Liver (tissue), 9 donors: ENCODE measurements around the gene PKD2. TPM values are rescaled to one million over a fixed set of nuclear protein-coding genes. Genes with fewer than 3 reads are reported as not detected.

Source experiments
- DNase-seq: peaks from one replicate; pipeline ENCODE4 v3.0.0-alpha.2; 2017; ENCODE audit warnings: low spot score
- H3K27ac ChIP-seq, 2 donors: one replicate each; pipeline ENCODE4 v1.7.0; 2013; ENCODE audit warnings: inconsistent platforms in 2 of 2, low read length in 2 of 2, control low read depth in 1 of 2, low read depth in 1 of 2, mild to moderate bottlenecking in 1 of 2
- H3K27me3 ChIP-seq, 4 donors: one replicate each; pipeline versions ENCODE4 v1.6.1 to v1.7.0; 2013; ENCODE audit warnings: low read length in 3 of 4, inconsistent platforms in 1 of 4, mild to moderate bottlenecking in 1 of 4, moderate library complexity in 1 of 4; ENCODE audit not compliant: control insufficient read depth in 4 of 4, insufficient read depth in 4 of 4
- H3K36me3 ChIP-seq, 4 donors: one replicate each; pipeline versions ENCODE4 v1.6.1 to v1.7.0; 2013; ENCODE audit warnings: low read length in 3 of 4, mild to moderate bottlenecking in 3 of 4, low read depth in 1 of 4, moderate library complexity in 1 of 4; ENCODE audit not compliant: control insufficient read depth in 4 of 4, insufficient read depth in 3 of 4
- H3K4me1 ChIP-seq, 4 donors: one replicate each; pipeline versions ENCODE4 v1.6.1 to v1.7.0; 2013; ENCODE audit warnings: low read length in 3 of 4, mild to moderate bottlenecking in 3 of 4, moderate library complexity in 1 of 4; ENCODE audit not compliant: control insufficient read depth in 4 of 4, insufficient read depth in 4 of 4
- H3K4me3 ChIP-seq, 3 donors: one replicate each; pipeline versions ENCODE4 v1.6.1 to v1.7.0; 2013; ENCODE audit warnings: low read length in 3 of 3, control low read depth in 1 of 3, low read depth in 1 of 3, mild to moderate bottlenecking in 1 of 3
- H3K9ac ChIP-seq, 2 donors: one replicate each; pipeline ENCODE4 v1.7.0; 2013; ENCODE audit warnings: low read length in 2 of 2, mild to moderate bottlenecking in 2 of 2, moderate library complexity in 2 of 2, control low read depth in 1 of 2, low read depth in 1 of 2
- H3K9me3 ChIP-seq, 4 donors: one replicate each; pipeline versions ENCODE4 v1.6.1 to v1.7.0; 2013; ENCODE audit warnings: low read length in 3 of 4; ENCODE audit not compliant: control insufficient read depth in 4 of 4
- ATF3 ChIP-seq: IDR thresholded peaks from 2 replicates; pipeline ENCODE4 v1.6.1; 2016; ENCODE audit warnings: antibody characterized with exemption
- EGR1 ChIP-seq, 2 donors: IDR thresholded peaks; 2 replicates each; pipeline ENCODE4 v1.6.1; 2016 to 2018; ENCODE audit warnings: antibody characterized with exemption in 2 of 2, low read depth in 2 of 2
- FOXA1 ChIP-seq: IDR thresholded peaks from 2 replicates; pipeline ENCODE4 v1.6.1; 2016; ENCODE audit warnings: antibody characterized with exemption
- FOXA2 ChIP-seq: IDR thresholded peaks from 2 replicates; pipeline ENCODE4 v1.6.1; 2016; ENCODE audit warnings: antibody characterized with exemption
- GABPA ChIP-seq, 2 donors: IDR thresholded peaks in 1 of 2; conservative IDR thresholded peaks in 1 of 2; 2 replicates each; pipeline ENCODE4 v1.6.1; 2016; ENCODE audit warnings: antibody characterized with exemption in 2 of 2, mild to moderate bottlenecking in 1 of 2, moderate library complexity in 1 of 2
- HNF4A ChIP-seq, 2 donors: conservative IDR thresholded peaks; 2 replicates each; pipeline ENCODE4 v1.6.1; 2016; ENCODE audit warnings: antibody characterized with exemption in 2 of 2, mild to moderate bottlenecking in 2 of 2
- HNF4G ChIP-seq: IDR thresholded peaks from 2 replicates; pipeline ENCODE4 v1.6.1; 2016; ENCODE audit warnings: antibody characterized with exemption
- JUND ChIP-seq, 2 donors: IDR thresholded peaks; 2 replicates each; pipeline ENCODE4 v1.6.1; 2016; ENCODE audit warnings: antibody characterized with exemption in 2 of 2
- NR2F2 ChIP-seq: IDR thresholded peaks from 2 replicates; pipeline ENCODE4 v1.6.1; 2016; ENCODE audit warnings: antibody characterized with exemption
- RAD21 ChIP-seq, 2 donors: IDR thresholded peaks; 2 replicates each; pipeline ENCODE4 v1.6.1; 2016; ENCODE audit warnings: antibody characterized with exemption in 2 of 2, mild to moderate bottlenecking in 2 of 2
- RXRA ChIP-seq, 2 donors: IDR thresholded peaks; 2 replicates each; pipeline ENCODE4 v1.6.1; 2017 to 2018; ENCODE audit warnings: antibody characterized with exemption in 2 of 2, mild to moderate bottlenecking in 1 of 2
- SP1 ChIP-seq: IDR thresholded peaks from 2 replicates; pipeline ENCODE4 v1.6.1; 2018; ENCODE audit warnings: antibody characterized with exemption, mild to moderate bottlenecking
- TAF1 ChIP-seq: conservative IDR thresholded peaks from 2 replicates; pipeline ENCODE4 v1.6.1; 2016; ENCODE audit warnings: antibody characterized with exemption, mild to moderate bottlenecking
- YY1 ChIP-seq: IDR thresholded peaks from 2 replicates; pipeline ENCODE4 v1.6.1; 2016; ENCODE audit warnings: antibody characterized with exemption, mild to moderate bottlenecking
- WGBS: extraction: QIAGEN DNeasy Blood & Tissue Kit; methylation state at CpG from one replicate; pipeline ENCODE4 v1.1.7; 2013; 5-methylcytosine and 5-hydroxymethylcytosine counted together
- polyA plus RNA-seq, 2 donors: library from polyadenylated mRNA; stranded (reverse) in 1 of 2; unstranded in 1 of 2; fragments of 200-250 nt in 1 of 2; fragments of >200 nt in 1 of 2; fragmentation: Nextera tagmentation in 1 of 2; extraction: Ambion mirVana in 1 of 2; gene quantifications; one replicate each; pipeline versions ENCODE4 v1.2.1 to v1.2.3, GENCODE V29; 2013 to 2015
- total RNA-seq, 2 donors: library from RNA; depleted of rRNA; stranded (reverse); fragments of >200 nt; gene quantifications; one replicate each; pipeline ENCODE4 v1.2.3, GENCODE V29; 2014
- TF ChIP-seq, protein P1 (sequence below): IDR thresholded peaks from 2 replicates; pipeline ENCODE4 v1.6.1; 2016; ENCODE audit warnings: antibody characterized with exemption, mild to moderate bottlenecking
- TF ChIP-seq, protein P2 (sequence below): fragments of 150-350 bp; IDR thresholded peaks from 2 replicates; pipeline ENCODE4 v1.5.1; 2017; ENCODE audit warnings: improper control_type of control experiment, low read depth, low read length; ENCODE audit not compliant: missing input control
- TF ChIP-seq, protein P3 (sequence below): IDR thresholded peaks from 2 replicates; pipeline ENCODE4 v1.6.1; 2016; ENCODE audit warnings: antibody characterized with exemption
- TF ChIP-seq, protein P4 (sequence below): IDR thresholded peaks from 2 replicates; pipeline ENCODE4 v1.6.1; 2016; ENCODE audit warnings: antibody characterized with exemption
- donor health status: healthy.
- donor health status: healthy.
- donor health status: healthy.
- donor health status: healthy.
- donor health status: healthy.

PKD2 gene
- total and polyA plus RNA-seq, 4 donors, result 1.5 to 11.4 (median 7.1) TPM

DNA sequence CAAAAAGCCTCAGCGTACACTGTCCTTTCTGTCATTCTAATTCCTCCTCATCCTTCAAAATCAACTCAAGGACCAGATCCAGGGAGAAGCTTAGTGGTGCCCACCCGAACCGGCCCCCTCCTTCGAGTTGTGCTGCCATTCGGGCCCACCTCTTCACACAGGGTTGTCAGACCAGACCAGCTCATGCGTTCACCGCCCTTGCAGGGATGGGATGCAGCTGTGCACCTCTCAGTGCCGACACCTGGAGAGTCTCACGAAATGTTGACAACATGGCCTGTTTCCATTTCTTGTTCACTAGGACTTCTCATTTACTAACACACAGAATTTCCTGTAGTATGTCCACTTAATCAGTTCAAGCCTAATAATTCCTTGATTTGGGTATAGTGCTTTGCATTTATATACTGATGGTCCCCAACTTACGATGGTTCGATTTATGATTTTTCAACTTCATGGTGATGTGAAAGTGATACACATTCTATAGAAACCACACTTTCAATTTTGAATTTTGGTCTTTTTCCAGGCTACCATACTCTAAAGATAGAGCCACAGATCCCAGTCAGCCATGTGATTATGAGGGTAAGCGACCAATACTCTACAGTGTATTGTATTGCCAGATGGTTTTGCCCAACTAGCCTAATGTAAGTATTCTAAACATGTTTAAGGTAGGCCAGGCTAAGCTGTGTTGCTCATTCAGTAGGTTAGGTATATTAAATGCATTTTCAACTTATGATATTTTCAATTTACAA is 23.3 kb downstream of the PKD2 start:
- 90% methylated on average over 12 of the region's 12 CpGs for WGBS
- peaks cover 0 to 2% (median 1%) of the 10 kb centered on the region in 4 donors for H3K9me3 ChIP-seq
- no peak for DNase-seq
- TF ChIP-seq FOXA1 (no peak), ATF3 (no peak), GABPA (IDR thresholded peaks at IDR 0.05 in 1 of 2, conservative IDR thresholded peaks at IDR 0.05 in 1 of 2) (no peak), RXRA (IDR thresholded peaks at IDR 0.05) (no peak), JUND (IDR thresholded peaks at IDR 0.05) (no peak), HNF4A (conservative IDR thresholded peaks at IDR 0.05) (no peak), TAF1 (no peak), EGR1 (IDR thresholded peaks at IDR 0.05; ENCODE audit: low read depth in 2 of 2) (no peak), FOXA2 (no peak), NR2F2 (no peak), HNF4G (no peak), SP1 (no peak), YY1 (no peak), RAD21 (IDR thresholded peaks at IDR 0.05) (no peak)
- TF ChIP-seq, protein P1, sequence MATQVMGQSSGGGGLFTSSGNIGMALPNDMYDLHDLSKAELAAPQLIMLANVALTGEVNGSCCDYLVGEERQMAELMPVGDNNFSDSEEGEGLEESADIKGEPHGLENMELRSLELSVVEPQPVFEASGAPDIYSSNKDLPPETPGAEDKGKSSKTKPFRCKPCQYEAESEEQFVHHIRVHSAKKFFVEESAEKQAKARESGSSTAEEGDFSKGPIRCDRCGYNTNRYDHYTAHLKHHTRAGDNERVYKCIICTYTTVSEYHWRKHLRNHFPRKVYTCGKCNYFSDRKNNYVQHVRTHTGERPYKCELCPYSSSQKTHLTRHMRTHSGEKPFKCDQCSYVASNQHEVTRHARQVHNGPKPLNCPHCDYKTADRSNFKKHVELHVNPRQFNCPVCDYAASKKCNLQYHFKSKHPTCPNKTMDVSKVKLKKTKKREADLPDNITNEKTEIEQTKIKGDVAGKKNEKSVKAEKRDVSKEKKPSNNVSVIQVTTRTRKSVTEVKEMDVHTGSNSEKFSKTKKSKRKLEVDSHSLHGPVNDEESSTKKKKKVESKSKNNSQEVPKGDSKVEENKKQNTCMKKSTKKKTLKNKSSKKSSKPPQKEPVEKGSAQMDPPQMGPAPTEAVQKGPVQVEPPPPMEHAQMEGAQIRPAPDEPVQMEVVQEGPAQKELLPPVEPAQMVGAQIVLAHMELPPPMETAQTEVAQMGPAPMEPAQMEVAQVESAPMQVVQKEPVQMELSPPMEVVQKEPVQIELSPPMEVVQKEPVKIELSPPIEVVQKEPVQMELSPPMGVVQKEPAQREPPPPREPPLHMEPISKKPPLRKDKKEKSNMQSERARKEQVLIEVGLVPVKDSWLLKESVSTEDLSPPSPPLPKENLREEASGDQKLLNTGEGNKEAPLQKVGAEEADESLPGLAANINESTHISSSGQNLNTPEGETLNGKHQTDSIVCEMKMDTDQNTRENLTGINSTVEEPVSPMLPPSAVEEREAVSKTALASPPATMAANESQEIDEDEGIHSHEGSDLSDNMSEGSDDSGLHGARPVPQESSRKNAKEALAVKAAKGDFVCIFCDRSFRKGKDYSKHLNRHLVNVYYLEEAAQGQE, result no peak
- TF ChIP-seq, protein P2, sequence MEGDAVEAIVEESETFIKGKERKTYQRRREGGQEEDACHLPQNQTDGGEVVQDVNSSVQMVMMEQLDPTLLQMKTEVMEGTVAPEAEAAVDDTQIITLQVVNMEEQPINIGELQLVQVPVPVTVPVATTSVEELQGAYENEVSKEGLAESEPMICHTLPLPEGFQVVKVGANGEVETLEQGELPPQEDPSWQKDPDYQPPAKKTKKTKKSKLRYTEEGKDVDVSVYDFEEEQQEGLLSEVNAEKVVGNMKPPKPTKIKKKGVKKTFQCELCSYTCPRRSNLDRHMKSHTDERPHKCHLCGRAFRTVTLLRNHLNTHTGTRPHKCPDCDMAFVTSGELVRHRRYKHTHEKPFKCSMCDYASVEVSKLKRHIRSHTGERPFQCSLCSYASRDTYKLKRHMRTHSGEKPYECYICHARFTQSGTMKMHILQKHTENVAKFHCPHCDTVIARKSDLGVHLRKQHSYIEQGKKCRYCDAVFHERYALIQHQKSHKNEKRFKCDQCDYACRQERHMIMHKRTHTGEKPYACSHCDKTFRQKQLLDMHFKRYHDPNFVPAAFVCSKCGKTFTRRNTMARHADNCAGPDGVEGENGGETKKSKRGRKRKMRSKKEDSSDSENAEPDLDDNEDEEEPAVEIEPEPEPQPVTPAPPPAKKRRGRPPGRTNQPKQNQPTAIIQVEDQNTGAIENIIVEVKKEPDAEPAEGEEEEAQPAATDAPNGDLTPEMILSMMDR, result no peak
- TF ChIP-seq, protein P3, sequence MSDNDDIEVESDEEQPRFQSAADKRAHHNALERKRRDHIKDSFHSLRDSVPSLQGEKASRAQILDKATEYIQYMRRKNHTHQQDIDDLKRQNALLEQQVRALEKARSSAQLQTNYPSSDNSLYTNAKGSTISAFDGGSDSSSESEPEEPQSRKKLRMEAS, result no peak
- TF ChIP-seq, protein P4, sequence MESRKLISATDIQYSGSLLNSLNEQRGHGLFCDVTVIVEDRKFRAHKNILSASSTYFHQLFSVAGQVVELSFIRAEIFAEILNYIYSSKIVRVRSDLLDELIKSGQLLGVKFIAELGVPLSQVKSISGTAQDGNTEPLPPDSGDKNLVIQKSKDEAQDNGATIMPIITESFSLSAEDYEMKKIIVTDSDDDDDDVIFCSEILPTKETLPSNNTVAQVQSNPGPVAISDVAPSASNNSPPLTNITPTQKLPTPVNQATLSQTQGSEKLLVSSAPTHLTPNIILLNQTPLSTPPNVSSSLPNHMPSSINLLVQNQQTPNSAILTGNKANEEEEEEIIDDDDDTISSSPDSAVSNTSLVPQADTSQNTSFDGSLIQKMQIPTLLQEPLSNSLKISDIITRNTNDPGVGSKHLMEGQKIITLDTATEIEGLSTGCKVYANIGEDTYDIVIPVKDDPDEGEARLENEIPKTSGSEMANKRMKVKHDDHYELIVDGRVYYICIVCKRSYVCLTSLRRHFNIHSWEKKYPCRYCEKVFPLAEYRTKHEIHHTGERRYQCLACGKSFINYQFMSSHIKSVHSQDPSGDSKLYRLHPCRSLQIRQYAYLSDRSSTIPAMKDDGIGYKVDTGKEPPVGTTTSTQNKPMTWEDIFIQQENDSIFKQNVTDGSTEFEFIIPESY, result no peak
- H3K36me3 ChIP-seq, result peaks cover 0 to 2% (median 0%) of the 10 kb centered on the region in 4 donors
- no peak overlapping the region for H3K27ac ChIP-seq
- no peaks in the 10 kb centered on the region for H3K27me3 ChIP-seq
- H3K4me3 ChIP-seq, result no peak overlapping the region
- H3K4me1 ChIP-seq, result no peaks in the 10 kb centered on the region
- no peak overlapping the region for H3K9ac ChIP-seq
